Measurements from ENCODE around the gene CTSE. TPM values are rescaled to one million over a fixed set of nuclear protein-coding genes. Genes with fewer than 3 reads are reported as not detected.

The CTSE gene
- total RNA-seq (2012; rRNA removed) (not detected in 2 replicates), polyA plus RNA-seq (2012; rRNA removed) (not detected in 2 replicates), Bru-seq, nascent RNA (not detected), BruChase-seq, experiment 1, labeled RNA remaining after a 6-hour chase (not detected), BruChase-seq, experiment 2, labeled RNA remaining after a 2-hour chase (not detected)
- not detected in 2 replicates for polyA plus RNA-seq (2012; cell fraction: cytosol; rRNA removed)
- polyA plus RNA-seq (2012; cell fraction: nucleus; rRNA removed; ENCODE audit: low replicate concordance), result not detected in 2 replicates
- long read RNA-seq, result 0 reads

GRCh38 chr1:206023695-206024094 lies at the start of gene CTSE:
TSS of gene CTSE (minus strand) at chr1:206023895. CDS start at chr1:206023791, 104 bp downstream.
- Histone ChIP-seq H2AK9ac (replicated peaks; ENCODE audit: low read depth, low read length, poor library complexity) (no peak within 1 kb of the TSS), H2AFZ (replicated peaks; ENCODE audit: low read length, poor library complexity) (no peak within 1 kb of the TSS), H3K18ac (ENCODE audit: low read depth, low read length) (no peak within 1 kb of the TSS), H3K4me3 (ENCODE audit: insufficient read depth, low read depth, low read length) (no peak within 1 kb of the TSS), H3K56ac (ENCODE audit: extremely low read depth, insufficient read depth, low read length) (no peak within 1 kb of the TSS), H4K91ac (ENCODE audit: insufficient read depth, low read depth, low read length) (no peak within 1 kb of the TSS), H2BK15ac (ENCODE audit: low read depth, low read length) (no peak within 1 kb of the TSS), H3K36me3 (ENCODE audit: control insufficient read depth, insufficient read depth, low read length) (no peaks in the 10 kb centered on the region), H3K9me1 (ENCODE audit: insufficient read depth, low read length) (peaks cover 4% of the 10 kb centered on the region; the same call in 1 of the 2 replicates), H4K5ac (ENCODE audit: low read depth, low read length) (no peak within 1 kb of the TSS), H3K4ac (ENCODE audit: low read depth, low read length) (no peak within 1 kb of the TSS), H2BK120ac (ENCODE audit: low read depth, low read length) (no peak within 1 kb of the TSS), H3K9ac (ENCODE audit: low read depth, low read length) (no peak within 1 kb of the TSS), H2BK5ac (ENCODE audit: low read depth, low read length, poor library complexity, severe bottlenecking) (no peak within 1 kb of the TSS), H3K79me1 (ENCODE audit: low read depth in 1 of 2, low read length in 2 of 2) (no peaks in the 10 kb centered on the region), H3K14ac (replicated peaks; ENCODE audit: low read depth, low read length) (no peak within 1 kb of the TSS), H4K8ac (ENCODE audit: low read depth in 2 of 2, low read length in 2 of 2) (no peak within 1 kb of the TSS), H2BK20ac (ENCODE audit: low read depth, low read length) (no peak within 1 kb of the TSS), H3K27me3 (ENCODE audit: control insufficient read depth, insufficient read depth, low read length) (peaks cover 15% of the 10 kb centered on the region), H3K4me1 (ENCODE audit: control insufficient read depth, insufficient read depth, low read length) (peaks cover 4% of the 10 kb centered on the region), H3K9me3 (ENCODE audit: control insufficient read depth, insufficient read depth, low read length) (no peaks in the 10 kb centered on the region), H3K4me2 (ENCODE audit: low read depth, low read length) (no peak within 1 kb of the TSS), H3K27ac (ENCODE audit: insufficient read depth, low read length) (no peak within 1 kb of the TSS), H3K23ac (ENCODE audit: low read depth, low read length) (no peak within 1 kb of the TSS), H4K20me1 (ENCODE audit: insufficient read depth, low read length) (no peaks in the 10 kb centered on the region), H2AK5ac (ENCODE audit: low read depth, low read length) (no peak within 1 kb of the TSS)
- dilution Hi-C loops (cut with HindIII; ENCODE audit: low sequenced_read_pairs, unreplicated experiment) (no loop called here), in situ Hi-C loops (cut with MboI; ENCODE audit: low sequenced_read_pairs) (no loop called here), intact Hi-C loops (cut with micrococcal nuclease) (no loop called here)
- no peak for ATAC-seq (ENCODE audit: low read depth)
- 40% methylated on average over 1 of the region's 11 CpGs; no CpG with 5 or more reads in 1 of the 2 experiments for WGBS, 2 experiments (ENCODE audit: extremely low coverage in 2 of 2, insufficient read length in 1 of 2)
- ChIA-PET CTCF (no interaction called here), POLR2A (ENCODE audit: unreplicated experiment) (no interaction called here)
- BruUV-seq (replicated peaks), result no TSS peak
- DNase-seq, result no peak
- TF ChIP-seq SMC3 (IDR thresholded peaks at IDR 0.05; ENCODE audit: low read depth, low read length) (no peak), RAD21 (IDR thresholded peaks at IDR 0.05; ENCODE audit: low read length) (no peak), CHD1 (IDR thresholded peaks at IDR 0.05; ENCODE audit: low read depth, low read length) (no peak), USF2 (IDR thresholded peaks at IDR 0.05; ENCODE audit: low read depth, low read length) (no peak), MXI1 (IDR thresholded peaks at IDR 0.05; ENCODE audit: borderline replicate concordance, low read depth, low read length) (no peak), POLR2A (IDR thresholded peaks at IDR 0.05; ENCODE audit: low read depth, low read length) (no peak), MAZ (IDR thresholded peaks at IDR 0.05; ENCODE audit: borderline replicate concordance, low read depth, low read length) (no peak)
